Omental fat pad (tissue), 4 donors: ENCODE data around the gene OR2M5. TPM values are rescaled to one million over a fixed set of nuclear protein-coding genes. Genes with fewer than 3 reads are reported as not detected.

Source experiments
- ATAC-seq: fragments of 150-250 bp; one replicate; pipeline ENCODE4 v1.9.1; 2016; ENCODE audit warnings: mild to moderate bottlenecking, moderate library complexity; ENCODE audit not compliant: low FRiP score
- DNase-seq: peaks from one replicate; pipeline ENCODE4 v3.0.0-alpha.2; 2019; ENCODE audit warnings: low spot score
- CTCF ChIP-seq, 3 donors: fragments of 450-650 bp; IDR thresholded peaks; one replicate each; pipeline ENCODE4 v1.5.1; 2016 to 2017; ENCODE audit warnings: antibody characterized with exemption in 3 of 3, mild to moderate bottlenecking in 3 of 3, moderate library complexity in 2 of 3
- total RNA-seq, 4 donors: library from RNA; depleted of rRNA; stranded (reverse); fragments of >200 nt; gene quantifications; one replicate each; pipeline ENCODE4 v1.1.0, GENCODE V29; 2016

OR2M5 gene
- not detected for total RNA-seq

- no peak for TF ChIP-seq CTCF (IDR thresholded peaks at IDR 0.05)
- no peak for ATAC-seq
Measured at GRCh38 chr1:248144513-248145198, at the start of gene OR2M5. OR2M5 (plus strand) TSS chr1:248145148; CDS start chr1:248145148, 0 bp downstream.

GRCh38 chr1:248098529-248098928 is 46.4 kb upstream of the OR2M5 start:
- TF ChIP-seq CTCF (IDR thresholded peaks at IDR 0.05) = no peak
- ATAC-seq = no peak
- DNase-seq = no peak

More at GRCh38 chr1:248144513-248145198, at the start of gene OR2M5:
- no peak for DNase-seq

- DNase-seq (no peak), ATAC-seq (no peak)
- no peak for TF ChIP-seq CTCF (IDR thresholded peaks at IDR 0.05)
Measured at GRCh38 chr1:248102847-248103246, 42.1 kb upstream of the OR2M5 start.

GRCh38 chr1:248111157-248111556 is 33.8 kb upstream of the OR2M5 start:
- ATAC-seq (no peak), DNase-seq (no peak)
- TF ChIP-seq CTCF (IDR thresholded peaks at IDR 0.05) = no peak

- DNase-seq (no peak), ATAC-seq (no peak)
- no peak for TF ChIP-seq CTCF (IDR thresholded peaks at IDR 0.05)
Measured at GRCh38 chr1:248114890-248115289, 30.1 kb upstream of the OR2M5 start.

GRCh38 chr1:248127653-248128052 is 17.3 kb upstream of the OR2M5 start:
- DNase-seq (no peak), ATAC-seq (no peak)
- no peak for TF ChIP-seq CTCF (IDR thresholded peaks at IDR 0.05)

GRCh38 chr1:248136811-248137210 is 8.1 kb upstream of the OR2M5 start:
- ATAC-seq = no peak
- DNase-seq = no peak
- TF ChIP-seq CTCF (IDR thresholded peaks at IDR 0.05) = no peak
